ENCODE results near the gene SNN.

GRCh38 chr16:11629071-11630030, 38.9 kb upstream of the SNN start:
- TF ChIP-seq, protein P1, sequence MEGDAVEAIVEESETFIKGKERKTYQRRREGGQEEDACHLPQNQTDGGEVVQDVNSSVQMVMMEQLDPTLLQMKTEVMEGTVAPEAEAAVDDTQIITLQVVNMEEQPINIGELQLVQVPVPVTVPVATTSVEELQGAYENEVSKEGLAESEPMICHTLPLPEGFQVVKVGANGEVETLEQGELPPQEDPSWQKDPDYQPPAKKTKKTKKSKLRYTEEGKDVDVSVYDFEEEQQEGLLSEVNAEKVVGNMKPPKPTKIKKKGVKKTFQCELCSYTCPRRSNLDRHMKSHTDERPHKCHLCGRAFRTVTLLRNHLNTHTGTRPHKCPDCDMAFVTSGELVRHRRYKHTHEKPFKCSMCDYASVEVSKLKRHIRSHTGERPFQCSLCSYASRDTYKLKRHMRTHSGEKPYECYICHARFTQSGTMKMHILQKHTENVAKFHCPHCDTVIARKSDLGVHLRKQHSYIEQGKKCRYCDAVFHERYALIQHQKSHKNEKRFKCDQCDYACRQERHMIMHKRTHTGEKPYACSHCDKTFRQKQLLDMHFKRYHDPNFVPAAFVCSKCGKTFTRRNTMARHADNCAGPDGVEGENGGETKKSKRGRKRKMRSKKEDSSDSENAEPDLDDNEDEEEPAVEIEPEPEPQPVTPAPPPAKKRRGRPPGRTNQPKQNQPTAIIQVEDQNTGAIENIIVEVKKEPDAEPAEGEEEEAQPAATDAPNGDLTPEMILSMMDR (IDR thresholded peaks at IDR 0.05; ENCODE audit: control extremely low read depth in 1 of 3, insufficient read depth in 1 of 3, low read depth in 1 of 3, low read length in 3 of 3), result no peak
- no peak for TF ChIP-seq USF2 (IDR thresholded peaks at IDR 0.05; ENCODE audit: low read length)
- no peak for TF ChIP-seq SUZ12 (IDR thresholded peaks at IDR 0.05; ENCODE audit: low read length)
- no peak for TF ChIP-seq POLR2A (IDR thresholded peaks at IDR 0.05; ENCODE audit: control extremely low read depth in 1 of 2, low read depth in 2 of 2, low read length in 2 of 2)
- TF ChIP-seq RAD21 (IDR thresholded peaks at IDR 0.05 in 1 of 2, conservative IDR thresholded peaks at IDR 0.05 in 1 of 2; ENCODE audit: low read depth in 2 of 2, low read length in 2 of 2), result no peak
- no peak for TF ChIP-seq POLR2AphosphoS5 (IDR thresholded peaks at IDR 0.05; ENCODE audit: low read depth, low read length)
- TF ChIP-seq GABPA (IDR thresholded peaks at IDR 0.05; ENCODE audit: borderline replicate concordance, insufficient read depth, low read length), result no peak
- no peak for TF ChIP-seq EP300 (IDR thresholded peaks at IDR 0.05; ENCODE audit: borderline replicate concordance in 1 of 2, low read depth in 2 of 2, low read length in 2 of 2)
